ENCODE measurements around the gene SASS6.
A peak's percentile ranks its signal among the peaks of the same experiment; 100 is the strongest.
"Not testable (repeated sequence)": the region's sequence is repeated elsewhere in the genome, so short reads cannot be mapped to it uniquely, and the experiment has no call there.

SASS6 gene

GRCh38 chr1:100050139-100050538 lies 82.6 kb downstream of the SASS6 start:
- no peak for DNase-seq (ENCODE audit: low read depth in 2 of 3, low spot score in 2 of 3)

DNA sequence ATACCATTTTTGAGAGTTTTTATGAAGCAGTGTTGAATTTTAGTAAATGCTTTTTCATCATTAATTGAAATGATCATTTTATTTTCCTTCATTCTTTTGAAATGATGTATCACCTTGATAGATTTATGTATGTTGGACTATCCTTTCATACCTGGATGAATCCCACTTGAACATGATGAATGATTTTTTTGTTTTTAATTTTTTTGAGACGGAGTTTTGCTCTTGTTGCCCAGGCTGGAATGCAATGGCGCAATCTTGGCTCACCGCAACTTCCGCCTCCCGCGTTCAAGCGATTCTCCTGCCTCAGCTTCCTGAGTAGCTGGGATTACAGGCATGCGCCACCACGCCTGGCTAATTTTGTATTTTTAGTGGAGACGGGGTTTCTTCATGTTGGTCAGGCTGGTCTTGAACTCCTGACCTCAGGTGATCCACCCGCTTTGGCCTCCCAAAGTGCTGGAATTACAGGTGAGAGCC lies 85.5 kb downstream of the SASS6 start:
- not testable (repeated sequence) for DNase-seq (ENCODE audit: low read depth in 2 of 3, low spot score in 2 of 3)

DNA sequence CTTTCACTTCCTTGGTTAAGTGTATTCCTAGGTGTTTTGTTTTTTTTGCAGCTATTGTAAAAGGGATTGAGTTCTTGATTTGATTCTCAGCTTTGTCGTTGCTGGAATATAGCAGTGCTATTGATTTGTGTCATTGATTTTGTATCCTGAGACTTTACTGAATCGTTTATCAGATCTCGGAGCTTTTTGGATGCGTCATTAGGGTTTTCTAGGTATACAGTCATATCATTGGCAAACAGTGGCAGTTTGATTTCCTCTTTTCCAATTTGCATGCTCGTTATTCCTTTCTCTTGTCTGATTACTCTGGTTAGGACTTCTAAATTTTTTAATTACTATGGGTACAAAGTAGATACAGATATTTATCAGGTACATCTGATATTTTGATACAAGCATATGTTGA lies 87.5 kb downstream of the SASS6 start:
- DNase-seq (ENCODE audit: low read depth in 2 of 3, low spot score in 2 of 3), result no peak

DNA sequence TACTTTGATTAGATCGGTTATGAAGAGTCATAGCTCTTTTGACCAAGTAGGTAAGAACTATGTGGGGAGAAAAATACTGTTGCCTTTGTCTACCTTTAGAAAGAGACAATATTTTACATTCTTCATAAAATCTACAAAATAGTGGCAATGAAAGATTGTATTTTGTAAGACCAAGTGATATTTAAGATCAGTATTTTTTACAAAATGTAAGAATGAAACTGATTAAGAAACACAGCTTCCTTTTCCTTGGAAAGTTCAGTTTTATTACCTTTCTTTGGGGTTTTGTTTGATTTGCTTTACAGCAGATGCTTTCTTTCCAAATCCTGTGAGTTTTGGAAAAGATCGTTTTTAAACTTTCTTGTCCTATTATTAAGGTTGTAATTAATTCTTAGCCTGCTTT lies 93.1 kb downstream of the SASS6 start:
- DNase-seq (ENCODE audit: low read depth in 2 of 3, low spot score in 2 of 3), result no peak

- DNase-seq (ENCODE audit: low read depth in 2 of 3, low spot score in 2 of 3), result peak; percentile 46 to 68 (median 49)
These were observed 94.0 kb downstream of the SASS6 start for GRCh38 chr1:100038660-100039287.

DNA sequence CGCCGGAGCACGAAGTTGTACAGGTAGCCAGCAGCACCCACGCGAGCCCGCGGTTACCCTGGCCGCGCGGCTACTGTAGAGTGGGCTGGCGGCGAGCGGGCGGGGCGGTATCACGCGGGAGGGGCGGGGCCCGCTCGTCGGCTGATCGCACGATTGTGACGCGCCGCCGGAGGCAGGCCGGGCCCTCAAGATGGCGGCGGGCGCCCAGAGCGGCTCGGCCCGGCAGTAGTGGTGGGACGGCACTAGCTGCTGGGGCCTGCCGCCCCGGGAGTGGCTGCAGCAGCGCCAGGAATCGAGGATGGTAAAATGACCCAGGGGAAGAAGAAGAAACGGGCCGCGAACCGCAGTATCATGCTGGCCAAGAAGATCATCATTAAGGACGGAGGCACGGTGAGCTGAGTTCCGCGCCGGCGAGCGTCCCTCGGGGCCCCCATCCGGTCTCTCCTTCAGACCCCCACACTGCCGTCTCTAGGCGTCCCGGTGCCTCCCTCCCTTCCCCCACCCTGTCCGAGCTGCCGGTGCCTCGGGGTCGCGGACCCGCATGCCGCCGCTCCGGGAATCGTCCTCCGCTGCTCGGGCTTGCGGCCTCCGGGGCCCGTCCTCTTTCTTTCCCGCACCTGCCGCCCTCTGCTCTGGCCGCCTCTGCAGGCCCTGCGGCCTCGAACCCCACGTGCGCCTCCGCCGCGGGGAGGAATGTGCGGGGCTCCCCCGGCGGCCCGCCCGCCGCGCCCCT lies 94.6 kb downstream of the SASS6 start:
- DNase-seq (ENCODE audit: low read depth in 2 of 3, low spot score in 2 of 3), result peak; percentile 81 to 84 (median 82)

GRCh38 chr1:100037656-100037926 lies 95.1 kb downstream of the SASS6 start:
- DNase-seq (ENCODE audit: low read depth in 2 of 3, low spot score in 2 of 3), result no peak

GRCh38 chr1:100036718-100037655 lies 95.7 kb downstream of the SASS6 start:
- DNase-seq (ENCODE audit: low read depth in 2 of 3, low spot score in 2 of 3), result no peak

DNA sequence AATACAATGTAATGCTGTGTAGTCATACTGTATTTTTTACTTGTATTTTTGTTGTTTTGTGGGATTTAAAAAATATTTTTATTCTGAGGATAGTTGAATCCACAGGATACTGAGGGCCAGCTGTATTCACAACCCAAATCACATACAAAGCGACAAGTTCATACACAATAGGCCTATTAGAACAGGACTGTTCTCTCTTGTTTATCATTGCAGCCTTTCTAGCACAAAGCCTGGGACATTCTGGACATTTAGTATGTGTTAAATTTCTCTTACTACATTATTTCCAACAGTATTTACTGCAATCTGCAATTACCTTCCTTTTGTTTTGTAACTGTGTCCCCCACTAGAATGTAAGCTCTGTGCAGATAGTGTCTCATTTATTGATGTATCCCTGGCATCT lies 97.5 kb downstream of the SASS6 start:
- DNase-seq (ENCODE audit: low read depth in 2 of 3, low spot score in 2 of 3), result no peak

DNA sequence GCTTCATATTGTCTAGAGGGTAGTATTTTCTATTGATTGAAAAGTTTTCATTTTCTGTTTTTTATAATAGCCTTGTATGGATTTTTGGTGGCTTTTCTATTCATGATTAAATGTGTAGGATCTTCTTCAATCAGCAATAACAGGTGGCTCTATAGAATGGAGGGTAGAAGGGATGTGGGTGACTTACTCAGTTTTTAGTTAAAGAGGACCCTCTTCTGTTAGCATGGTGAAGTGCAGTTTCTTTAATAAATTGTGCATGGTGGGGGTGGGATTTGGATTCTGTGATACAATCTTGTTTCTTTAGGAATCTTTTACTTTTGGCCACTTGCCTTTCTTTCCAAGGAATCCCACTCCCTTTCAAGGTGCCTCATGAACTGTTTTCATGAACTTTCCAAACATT lies 98.3 kb downstream of the SASS6 start:
- DNase-seq (ENCODE audit: low read depth in 2 of 3, low spot score in 2 of 3), result no peak
